H9 (cell line): ENCODE data around the gene TRAIP. TPM values are rescaled to one million over a fixed set of nuclear protein-coding genes. Genes with fewer than 3 reads are reported as not detected.

Source experiments
- DNase-seq: peaks from one replicate; pipeline ENCODE4 v3.0.0-alpha.2; 2017
- H2AFZ ChIP-seq: one replicate; pipeline ENCODE4 v1.6.1; 2013; ENCODE audit warnings: mild to moderate bottlenecking, low read length, control low read depth, moderate library complexity
- H2AK5ac ChIP-seq: 2 replicates; pipeline ENCODE4 v1.6.1; 2013; ENCODE audit warnings: low read length, control low read depth, mixed read lengths; ENCODE audit not compliant: insufficient read length
- H2BK120ac ChIP-seq: one replicate; pipeline ENCODE4 v1.6.1; 2013; ENCODE audit warnings: low read depth, mild to moderate bottlenecking, low read length, control low read depth, inconsistent platforms; ENCODE audit not compliant: poor library complexity, severe bottlenecking
- H2BK12ac ChIP-seq: 2 replicates; pipeline ENCODE4 v1.6.1; 2013; ENCODE audit warnings: low read length, control low read depth, mixed read lengths, low read depth; ENCODE audit not compliant: insufficient read length
- H2BK15ac ChIP-seq: 2 replicates; pipeline ENCODE4 v1.6.1; 2013; ENCODE audit warnings: low read depth, low read length, control low read depth
- H2BK20ac ChIP-seq: one replicate; pipeline ENCODE4 v1.6.1; 2013; ENCODE audit warnings: low read depth, mild to moderate bottlenecking, low read length, control low read depth, inconsistent platforms; ENCODE audit not compliant: poor library complexity, severe bottlenecking
- H2BK5ac ChIP-seq: 2 replicates; pipeline ENCODE4 v1.6.1; 2013; ENCODE audit warnings: low read length, control low read depth, mixed read lengths; ENCODE audit not compliant: insufficient read length
- H3K14ac ChIP-seq: 2 replicates; pipeline ENCODE4 v1.6.1; 2013; ENCODE audit warnings: low read length, control low read depth; ENCODE audit not compliant: insufficient read depth
- H3K18ac ChIP-seq: 2 replicates; pipeline ENCODE4 v1.6.1; 2013; ENCODE audit warnings: low read depth, mild to moderate bottlenecking, mixed read lengths, low read length, control low read depth; ENCODE audit not compliant: insufficient read length
- H3K23ac ChIP-seq: 2 replicates; pipeline ENCODE4 v1.6.1; 2013; ENCODE audit warnings: low read length, control low read depth, mixed read lengths, low read depth; ENCODE audit not compliant: insufficient read length
- H3K23me2 ChIP-seq: 2 replicates; pipeline ENCODE4 v1.6.1; 2013; ENCODE audit warnings: low read depth, mild to moderate bottlenecking, mixed read lengths, low read length, control low read depth; ENCODE audit not compliant: insufficient read length, poor library complexity, severe bottlenecking
- H3K27ac ChIP-seq: 2 replicates; pipeline ENCODE4 v1.5.1; 2013; ENCODE audit warnings: low read length, control low read depth, mixed read lengths, low read depth; ENCODE audit not compliant: insufficient read length
- H3K27me3 ChIP-seq: 2 replicates; pipeline ENCODE4 v1.6.1; 2013; ENCODE audit warnings: low read length, control low read depth, inconsistent platforms; ENCODE audit not compliant: insufficient read depth
- H3K4ac ChIP-seq: 2 replicates; pipeline ENCODE4 v1.6.1; 2013; ENCODE audit warnings: low read depth, mild to moderate bottlenecking, control low read depth, inconsistent platforms, low read length, moderate library complexity
- H3K4me1 ChIP-seq: 2 replicates; pipeline ENCODE4 v1.6.1; 2013; ENCODE audit warnings: low read length, control low read depth, inconsistent platforms; ENCODE audit not compliant: insufficient read depth
- H3K4me2 ChIP-seq: 2 replicates; pipeline ENCODE4 v1.6.1; 2013; ENCODE audit warnings: low read length, control low read depth, mixed read lengths; ENCODE audit not compliant: insufficient read length, insufficient read depth
- H3K56ac ChIP-seq: 2 replicates; pipeline ENCODE4 v1.6.1; 2013; ENCODE audit warnings: low read depth, mild to moderate bottlenecking, mixed read lengths, low read length, control low read depth; ENCODE audit not compliant: insufficient read length
- H3K79me1 ChIP-seq: 2 replicates; pipeline ENCODE4 v1.6.1; 2013; ENCODE audit warnings: low read depth, mild to moderate bottlenecking, moderate library complexity, low read length, control low read depth, inconsistent platforms; ENCODE audit not compliant: insufficient read depth, poor library complexity, severe bottlenecking
- H3K79me2 ChIP-seq: 2 replicates; pipeline ENCODE4 v1.6.1; 2013; ENCODE audit warnings: low read length, control low read depth, inconsistent platforms; ENCODE audit not compliant: insufficient read depth
- H3K9ac ChIP-seq: 2 replicates; pipeline ENCODE4 v1.6.1; 2013; ENCODE audit warnings: low read length, control low read depth, mixed read lengths; ENCODE audit not compliant: insufficient read length; ENCODE audit errors: extremely low read depth
- H3K9me3 ChIP-seq: one replicate; pipeline ENCODE4 v1.6.1; 2013; ENCODE audit warnings: low read depth, low read length, inconsistent platforms; ENCODE audit not compliant: control insufficient read depth
- H3T11ph ChIP-seq: one replicate; pipeline ENCODE4 v1.6.1; 2013; ENCODE audit warnings: mild to moderate bottlenecking, low read length, control low read depth, inconsistent platforms
- H4K20me1 ChIP-seq: one replicate; pipeline ENCODE4 v1.6.1; 2013; ENCODE audit not compliant: control insufficient read depth, insufficient read length, insufficient read depth
- H4K5ac ChIP-seq: 2 replicates; pipeline ENCODE4 v1.6.1; 2013; ENCODE audit warnings: low read depth, mild to moderate bottlenecking, mixed read lengths, low read length, control low read depth; ENCODE audit not compliant: insufficient read length
- H4K8ac ChIP-seq: replicated peaks from 2 replicates; pipeline ENCODE4 v1.6.1; 2013; ENCODE audit warnings: low read length, control low read depth, mixed read lengths, low read depth; ENCODE audit not compliant: insufficient read length
- H4K91ac ChIP-seq: 2 replicates; pipeline ENCODE4 v1.6.1; 2013; ENCODE audit warnings: low read depth, mild to moderate bottlenecking, moderate library complexity, mixed read lengths, low read length, control low read depth; ENCODE audit not compliant: insufficient read length
- H3K27ac Mint-ChIP-seq, 3 experiments: 2 replicates in 2 of 3; 3 replicates in 1 of 3; pipeline ENCODE4 v1.8.0; 2020 to 2021; ENCODE audit warnings: mixed read lengths in 3 of 3, mild to moderate bottlenecking in 1 of 3, moderate library complexity in 1 of 3
- H3K27me3 Mint-ChIP-seq: 2 replicates; pipeline ENCODE4 v1.8.0; 2021; ENCODE audit warnings: low read depth, mild to moderate bottlenecking, moderate library complexity, mixed read lengths
- H3K36me3 Mint-ChIP-seq, 3 experiments: 2 replicates in 2 of 3; 3 replicates in 1 of 3; pipeline ENCODE4 v1.8.0; 2020 to 2021; ENCODE audit warnings: low read depth in 3 of 3, mixed read lengths in 3 of 3; ENCODE audit not compliant: insufficient read depth in 1 of 3
- H3K4me1 Mint-ChIP-seq, 2 experiments: 2 replicates each; pipeline ENCODE4 v1.8.0; 2020; ENCODE audit warnings: mixed read lengths in 2 of 2
- H3K4me3 Mint-ChIP-seq, 2 experiments: 2 replicates in 1 of 2; 3 replicates in 1 of 2; pipeline ENCODE4 v1.8.0; 2020 to 2021; ENCODE audit warnings: mild to moderate bottlenecking in 2 of 2, mixed read lengths in 2 of 2, moderate library complexity in 1 of 2
- H3K9me3 Mint-ChIP-seq, 2 experiments: 2 replicates in 1 of 2; 3 replicates in 1 of 2; pipeline ENCODE4 v1.8.0; 2020; ENCODE audit warnings: mild to moderate bottlenecking in 2 of 2, mixed read lengths in 2 of 2, moderate library complexity in 1 of 2
- CTCF ChIP-seq: fragments of 200-600 bp; sonication (generic); conservative IDR thresholded peaks from 3 replicates; pipeline ENCODE4 v1.8.0; 2021; ENCODE audit warnings: antibody characterized with exemption, mild to moderate bottlenecking
- WGBS: extraction: QIAGEN DNeasy Blood & Tissue Kit; methylation state at CpG from one replicate; pipeline ENCODE4 v1.1.7; 2013; ENCODE audit warnings: missing lambda C conversion rate, low lambda C conversion rate, mixed read lengths; ENCODE audit not compliant: insufficient read length; ENCODE audit errors: extremely low coverage; 5-methylcytosine and 5-hydroxymethylcytosine counted together
- total RNA-seq: library from RNA; stranded (reverse); gene quantifications from 2 replicates; pipeline ENCODE4 v1.2.1, GENCODE V29; 2021

TRAIP gene
- total RNA-seq, 1 experiment from 2014 or later = 36.7 TPM

- Histone ChIP-seq H4K5ac (no peak overlapping the region), H3K79me1 (no peaks in the 10 kb centered on the region), H2BK5ac (no peak overlapping the region), H4K8ac (no peak overlapping the region), H3K79me2 (no peaks in the 10 kb centered on the region), H4K20me1 (no peaks in the 10 kb centered on the region), H2BK20ac (no peak overlapping the region), H2BK120ac (no peak overlapping the region), H4K91ac (no peak overlapping the region), H3K9ac (no peak overlapping the region), H3K27me3 (no peaks in the 10 kb centered on the region; the same call in 1 of the 2 replicates), H3K4me2 (no peak overlapping the region), H2BK12ac (no peak overlapping the region), H3K23me2 (peaks cover 14% of the 10 kb centered on the region), H2AFZ (no peak overlapping the region), H3K27ac (no peak overlapping the region), H3K4ac (no peak overlapping the region), H2BK15ac (no peak overlapping the region), H3K18ac (no peak overlapping the region), H3K14ac (no peak overlapping the region), H3K4me1 (no peaks in the 10 kb centered on the region; the same call in 1 of the 2 replicates), H3K23ac (no peak overlapping the region), H2AK5ac (no peak overlapping the region), H3K56ac (no peak overlapping the region), H3K9me3 (no peaks in the 10 kb centered on the region), H3T11ph (no peak overlapping the region)
- TF ChIP-seq CTCF = no peak
- DNase-seq = no peak
- H3K4me3 Mint-ChIP-seq = no peak overlapping the region
- peaks cover 53% of the 10 kb centered on the region for H3K27me3 Mint-ChIP-seq
- H3K4me1 Mint-ChIP-seq = peaks cover 19 to 21% of the 10 kb centered on the region in 2 experiments
- no peaks in the 10 kb centered on the region for H3K36me3 Mint-ChIP-seq
- no CpG with 5 or more reads among the region's 2 CpGs for WGBS
- peak overlapping the region in 1 of 3 experiments; percentile 74; a peak in 1 of 7 replicates for H3K27ac Mint-ChIP-seq
- no peaks in the 10 kb centered on the region for H3K9me3 Mint-ChIP-seq
These were observed 55.2 kb downstream of the TRAIP start for GRCh38 chr3:49801160-49801559.
